GM19238 (cell line): ENCODE measurements around the gene COL23A1.

ENCODE experiments used
- DNase-seq: peaks from one replicate; pipeline ENCODE4 v3.0.0; 2011; ENCODE audit warnings: low spot score; ENCODE audit not compliant: insufficient read length

The COL23A1 gene

DNA sequence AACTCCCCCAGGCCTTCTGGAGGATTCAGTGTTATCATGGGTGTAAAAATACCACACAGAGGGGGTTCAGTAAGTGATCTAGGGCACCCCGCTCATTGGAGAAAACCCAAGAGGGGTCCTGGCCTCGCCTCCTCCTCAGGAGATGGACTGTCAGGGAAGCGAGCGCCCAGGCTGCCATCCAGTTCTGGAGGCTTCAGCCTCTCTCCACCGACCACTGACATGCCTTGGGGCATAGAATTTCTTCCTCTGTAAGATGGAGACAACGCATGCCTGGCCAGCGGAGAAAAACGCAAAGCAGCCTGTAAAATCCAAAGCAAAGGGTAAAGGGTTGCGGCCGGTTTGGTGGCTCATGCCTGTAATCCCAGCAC, 165.4 kb downstream of the COL23A1 start:
- DNase-seq, result no peak

GRCh38 chr5:178423901-178424809, 166.0 kb downstream of the COL23A1 start:
- no peak for DNase-seq

DNA sequence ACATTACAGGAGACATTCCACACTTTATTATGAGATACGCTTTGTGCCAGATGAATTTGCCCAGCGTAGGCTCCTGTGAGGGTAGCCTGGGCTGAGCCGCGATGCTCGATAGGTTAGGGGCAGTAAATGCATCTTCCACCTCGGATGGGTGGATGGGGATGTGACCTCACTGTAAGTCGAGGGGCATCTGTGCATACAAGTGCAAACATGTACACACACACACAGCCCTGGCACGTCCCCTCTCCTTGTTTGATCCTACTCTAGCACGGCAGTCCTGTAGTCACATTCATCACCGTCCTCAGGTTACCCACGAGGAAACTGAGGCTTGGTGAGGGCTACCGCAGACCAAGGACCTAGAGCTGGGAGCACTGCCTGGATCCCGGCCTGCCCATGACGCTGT, 166.8 kb downstream of the COL23A1 start:
- DNase-seq, result no peak

GRCh38 chr5:178422400-178422775, 167.8 kb downstream of the COL23A1 start:
- DNase-seq, result no peak

- DNase-seq, result no peak
These were observed 168.3 kb downstream of the COL23A1 start for GRCh38 chr5:178421699-178422399.

GRCh38 chr5:178421128-178421527, 169.1 kb downstream of the COL23A1 start:
- DNase-seq, result no peak

GRCh38 chr5:178420354-178420781, 169.8 kb downstream of the COL23A1 start:
- DNase-seq, result no peak

GRCh38 chr5:178419651-178420050, 170.5 kb downstream of the COL23A1 start:
- DNase-seq, result no peak

- DNase-seq, result no peak
These were observed 171.0 kb downstream of the COL23A1 start for GRCh38 chr5:178419196-178419595.

DNA sequence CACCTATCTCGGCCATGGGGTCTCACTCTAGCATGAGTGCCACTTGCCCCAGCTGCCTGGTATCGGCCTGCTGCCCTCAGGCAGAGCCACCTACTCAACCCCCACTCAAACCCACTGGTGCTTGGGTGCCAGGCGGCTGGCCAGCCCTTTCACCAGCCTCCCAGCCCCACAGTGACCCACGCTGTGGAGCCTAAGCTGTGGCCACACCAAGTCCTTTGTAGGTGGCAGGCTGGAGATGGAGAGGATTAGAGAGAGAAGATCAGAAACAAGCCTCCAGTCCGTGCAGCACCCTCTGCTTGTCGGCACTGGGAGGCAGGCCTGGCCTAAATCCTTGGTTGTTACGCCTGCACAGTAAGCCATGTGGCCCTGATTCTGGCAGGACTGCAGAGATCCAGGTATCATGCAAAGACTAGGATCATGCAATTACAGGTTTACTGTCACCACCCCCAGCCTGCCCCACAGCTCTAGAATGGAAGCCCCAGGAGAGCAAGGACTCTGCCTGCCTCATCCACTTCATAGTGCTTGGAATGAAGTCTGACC, 171.7 kb downstream of the COL23A1 start:
- no peak for DNase-seq

DNA sequence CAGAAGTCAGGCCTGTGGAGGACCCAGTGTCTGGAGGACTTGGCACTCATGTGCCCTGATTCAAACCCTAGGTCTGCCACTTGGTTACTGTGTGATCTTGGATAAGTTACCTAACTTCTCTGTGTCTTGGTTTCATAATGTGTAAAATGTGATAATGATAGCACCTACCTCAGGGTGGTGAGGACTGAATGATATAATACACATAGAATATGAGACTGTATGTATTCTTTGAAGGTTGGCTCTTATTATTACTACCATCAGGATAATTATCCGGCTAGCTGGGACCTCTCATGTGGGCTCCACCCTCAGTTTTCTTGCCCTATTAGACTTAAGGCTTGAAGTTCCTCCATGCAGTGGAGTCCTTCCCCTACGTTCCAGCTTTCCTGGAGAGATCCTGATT, 172.2 kb downstream of the COL23A1 start:
- no peak for DNase-seq

DNA sequence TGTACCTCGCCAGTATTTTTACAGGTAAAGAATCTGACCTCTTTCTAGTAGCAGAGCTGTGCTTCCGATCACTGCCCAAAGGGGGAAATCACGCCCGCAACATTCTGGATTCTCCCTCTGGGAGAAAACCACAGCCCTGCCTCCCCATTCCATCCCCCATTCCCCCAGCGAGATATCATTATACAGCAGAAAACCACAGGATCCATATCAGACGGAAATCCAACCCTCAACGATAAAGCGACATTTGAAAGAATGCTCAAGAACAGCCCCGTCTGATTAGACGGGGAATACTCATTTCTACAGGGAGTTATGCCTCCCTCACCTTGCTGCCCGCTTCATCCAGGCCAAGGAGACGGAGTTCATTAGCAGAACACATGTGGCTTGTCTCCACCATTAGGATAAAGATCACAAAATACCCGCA, 172.8 kb downstream of the COL23A1 start:
- no peak for DNase-seq

- DNase-seq, result no peak
These were observed 173.3 kb downstream of the COL23A1 start for GRCh38 chr5:178416919-178417318.

- DNase-seq, result no peak
These were observed 173.8 kb downstream of the COL23A1 start for GRCh38 chr5:178416206-178416882.

GRCh38 chr5:178415353-178415752, 174.8 kb downstream of the COL23A1 start:
- no peak for DNase-seq

GRCh38 chr5:178413988-178414387, 176.2 kb downstream of the COL23A1 start:
- no peak for DNase-seq

GRCh38 chr5:178411083-178411482, 179.1 kb downstream of the COL23A1 start:
- no peak for DNase-seq

DNA sequence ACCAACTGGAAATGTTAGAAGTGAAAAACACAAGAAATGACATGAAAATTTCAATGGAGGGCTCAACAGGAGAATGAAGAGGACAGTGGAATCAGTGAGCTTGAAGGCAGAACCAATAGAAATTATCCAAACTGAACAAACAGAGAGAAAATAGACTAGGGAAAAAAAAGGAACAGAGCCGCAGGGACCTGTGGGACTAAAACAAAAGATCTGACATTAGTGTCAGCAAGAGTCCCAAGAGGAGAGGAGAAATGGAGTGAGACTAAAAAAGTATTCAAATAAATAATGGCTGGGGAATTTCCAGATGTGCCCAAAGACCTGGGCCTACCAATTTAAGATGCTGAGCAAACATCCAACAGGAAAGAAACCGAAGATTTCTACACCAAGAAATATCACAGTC, 182.5 kb downstream of the COL23A1 start:
- DNase-seq, result no peak

- DNase-seq, result no peak
These were observed 185.2 kb downstream of the COL23A1 start for GRCh38 chr5:178404987-178405386.

- DNase-seq, result no peak
These were observed 186.1 kb downstream of the COL23A1 start for GRCh38 chr5:178403956-178404600.

GRCh38 chr5:178403351-178403750, 186.8 kb downstream of the COL23A1 start:
- no peak for DNase-seq
